Hematopoietic multipotent progenitor cell treated with erythropoietin and hydrocortisone succinate and interleukin-3 and kit ligand, for 6 days (in vitro differentiated cells): ENCODE data around the gene PLAC1.
A peak's percentile ranks its signal among the peaks of the same experiment; 100 is the strongest.

Experiments used
- DNase-seq: peaks from one replicate; pipeline ENCODE4 v3.0.0-alpha.2; 2015

PLAC1 gene

DNA sequence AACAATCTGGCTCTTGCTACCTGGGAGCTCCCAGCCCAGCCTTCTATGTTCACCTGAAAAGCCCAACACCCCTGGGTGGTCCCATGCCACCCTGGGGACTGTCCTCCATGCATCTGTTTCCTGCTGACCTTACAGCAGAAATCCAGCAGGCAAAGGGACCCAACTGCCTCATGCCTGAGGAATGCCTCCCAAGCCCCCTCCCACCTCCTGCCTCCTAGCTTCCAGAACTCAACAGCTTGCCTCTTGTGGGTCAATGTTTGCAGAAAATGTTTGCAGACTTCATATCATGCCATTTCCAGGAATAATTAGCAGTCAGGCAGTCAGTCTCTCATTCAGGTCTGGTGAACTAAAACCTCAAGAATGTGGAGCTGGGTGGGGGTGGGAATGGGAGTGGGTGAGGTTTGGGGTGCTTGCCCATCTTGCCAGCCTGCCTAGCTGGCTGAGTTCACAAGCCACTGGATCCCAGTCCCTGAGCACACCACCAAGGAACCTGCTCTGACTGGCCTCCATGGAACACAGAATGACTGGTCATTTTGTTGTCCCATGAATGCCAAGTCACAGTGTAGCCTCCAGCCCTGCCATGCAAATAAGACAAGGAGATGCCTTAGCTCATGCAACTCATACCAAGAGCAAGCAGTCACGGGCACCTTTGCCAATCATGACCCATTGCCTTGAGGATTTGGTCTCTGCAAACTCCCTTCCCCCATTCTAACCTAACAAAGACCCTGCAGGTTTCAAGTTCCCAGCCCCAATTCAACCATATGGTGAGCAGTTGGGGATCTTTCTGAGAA is 12.1 kb upstream of the PLAC1 start:
- no peak for DNase-seq

DNA sequence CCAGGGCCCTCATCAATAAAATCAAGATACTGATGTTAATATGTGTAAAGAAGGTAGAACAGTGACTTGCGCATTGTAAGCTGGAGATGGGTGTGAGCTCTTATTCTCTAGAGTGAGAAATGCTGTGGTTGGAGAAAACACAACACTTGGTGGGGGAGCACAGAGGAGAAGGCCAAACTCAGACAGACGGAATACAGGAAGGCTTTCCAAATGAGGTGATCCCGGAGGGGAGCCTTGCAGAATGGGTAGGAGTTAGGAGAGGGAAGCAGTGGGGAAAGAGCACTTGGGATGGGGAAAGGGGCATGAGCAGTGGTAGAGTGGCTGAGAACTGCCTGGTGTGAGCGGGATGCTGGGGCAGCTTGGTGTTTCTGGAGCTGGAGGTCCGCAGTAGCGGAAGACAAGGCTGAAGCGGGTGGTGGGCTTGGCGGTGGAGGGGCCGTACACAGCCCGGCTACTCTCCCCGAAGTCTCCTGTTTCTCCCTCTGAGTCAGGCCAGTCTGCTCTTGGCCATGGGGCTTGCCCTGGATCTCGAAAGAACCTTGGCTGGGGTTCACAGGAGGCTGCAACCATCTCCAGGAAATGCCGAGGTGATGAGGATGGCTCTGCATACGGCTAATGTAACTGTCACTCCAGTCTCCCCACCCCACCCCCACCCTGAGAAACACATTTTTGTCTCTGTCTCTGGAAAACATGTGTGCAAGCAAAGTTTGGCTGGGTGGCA is 11.3 kb upstream of the PLAC1 start:
- no peak for DNase-seq

DNA sequence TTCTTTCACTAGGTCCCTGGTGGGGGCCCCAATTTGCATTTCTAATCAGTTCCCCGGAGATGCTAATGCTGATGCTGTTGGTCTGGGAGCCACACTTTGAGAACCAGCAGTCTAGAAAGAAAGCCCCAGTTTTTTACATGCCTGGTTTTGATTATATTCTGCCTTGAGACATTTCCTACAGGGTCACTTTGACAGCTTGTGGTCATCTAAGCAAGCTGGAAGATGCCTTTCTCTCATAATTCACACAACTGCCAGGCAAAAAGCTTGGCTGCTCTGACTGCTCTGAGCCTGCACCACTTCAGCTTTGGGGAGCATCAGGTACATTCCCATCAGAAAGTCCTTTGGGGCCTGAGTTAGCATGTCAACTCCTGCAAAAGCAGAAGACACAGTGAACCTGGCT is 5.9 kb upstream of the PLAC1 start:
- DNase-seq, result no peak

DNA sequence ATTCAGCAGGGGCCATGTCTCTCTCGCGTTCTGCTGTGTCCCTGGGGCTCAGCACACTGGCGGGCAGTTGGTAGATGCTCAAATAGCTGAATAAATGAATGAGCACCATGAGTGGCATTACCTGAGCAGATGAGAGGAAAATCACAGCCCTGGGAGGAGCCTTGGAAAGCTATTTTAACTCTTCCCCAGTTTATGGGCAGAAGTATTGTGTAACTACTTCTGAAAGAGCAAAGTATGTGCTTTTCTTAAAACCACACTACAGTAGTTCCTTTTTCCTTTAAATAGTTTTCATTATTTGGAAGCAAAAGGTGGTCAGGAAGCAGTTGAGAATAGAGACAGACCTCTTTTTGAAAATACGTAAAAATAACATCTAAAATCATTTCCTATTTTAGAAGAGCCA is 3.0 kb upstream of the PLAC1 start:
- DNase-seq, result no peak

DNA sequence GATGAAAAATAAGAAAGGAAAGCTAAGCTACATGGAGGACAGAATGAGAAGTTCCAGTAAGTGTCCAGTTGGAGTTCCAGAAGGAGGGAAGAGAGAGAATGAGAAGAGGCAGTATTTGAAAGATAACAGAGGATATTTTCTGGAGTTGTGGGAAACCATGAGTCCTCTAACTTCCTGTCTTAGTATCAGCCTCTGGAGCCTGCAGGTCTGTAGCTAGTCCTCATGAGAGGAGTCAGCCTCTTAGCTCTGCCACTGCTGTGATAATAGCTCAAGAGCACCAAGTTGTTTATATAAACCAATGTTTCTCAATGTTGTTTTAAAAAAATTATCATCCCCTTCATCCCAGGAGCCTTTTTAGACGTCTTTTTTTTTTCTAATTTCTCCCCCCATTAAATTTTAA is 2.4 kb upstream of the PLAC1 start:
- no peak for DNase-seq

- no peak for DNase-seq
Measured at GRCh38 chrX:134659761-134660160, 1.5 kb upstream of the PLAC1 start.

DNA sequence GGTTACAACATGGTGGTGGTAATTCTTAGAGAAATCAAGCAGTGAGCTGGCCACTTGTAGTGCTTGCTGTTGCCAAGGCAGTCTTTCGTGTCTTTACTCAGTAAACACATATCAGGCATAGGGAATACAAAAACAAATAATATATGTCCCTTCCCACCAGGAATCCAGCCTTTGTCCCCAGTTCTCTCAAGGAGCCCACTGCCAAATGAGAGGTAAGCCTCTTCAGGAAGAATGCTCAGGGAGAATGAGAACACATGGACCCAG is 421 bp upstream of the PLAC1 start:
- no peak for DNase-seq

- DNase-seq, result no peak
Measured at GRCh38 chrX:134654398-134655012, 3.8 kb downstream of the PLAC1 start.

DNA sequence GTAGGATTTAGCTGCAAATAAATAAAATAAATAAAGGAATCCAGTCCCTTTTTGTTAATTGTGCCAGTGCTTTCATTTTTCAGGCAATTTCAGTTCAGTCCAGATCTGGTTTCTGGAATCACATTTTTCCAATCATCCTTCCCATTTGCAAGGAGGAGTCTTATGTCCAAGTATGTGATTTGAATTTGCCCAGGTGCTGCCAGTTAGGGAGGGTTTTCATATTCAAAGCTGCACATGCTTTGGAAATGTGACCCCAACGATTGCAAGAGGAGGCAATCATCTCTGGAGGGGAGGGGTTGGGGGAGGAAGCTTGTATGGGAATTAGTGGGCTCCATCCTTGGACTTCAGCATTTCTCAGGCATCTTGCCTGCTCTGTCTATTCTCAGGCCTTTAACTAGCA is 4.4 kb downstream of the PLAC1 start:
- DNase-seq, result no peak

- DNase-seq, result no peak
Measured at GRCh38 chrX:134650701-134651100, 7.6 kb downstream of the PLAC1 start.

DNA sequence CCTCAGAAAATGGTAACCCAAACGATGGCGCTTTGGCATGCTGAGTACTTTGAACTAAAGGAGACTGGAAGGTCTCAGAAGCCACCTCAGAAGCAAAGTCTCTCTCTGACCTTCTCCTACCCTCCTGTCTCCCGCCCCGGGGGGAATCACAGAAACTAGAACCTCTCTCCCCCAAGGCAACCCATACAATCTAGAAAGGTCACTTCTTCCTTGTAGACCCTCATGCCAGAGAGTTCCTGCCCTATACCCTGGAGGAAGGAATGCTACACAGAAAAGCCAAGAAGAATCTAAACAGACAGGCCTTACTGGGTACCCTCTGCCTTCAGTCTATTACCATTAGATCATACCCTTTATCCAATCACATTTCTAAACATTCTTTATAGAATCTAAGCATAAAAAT is 8.5 kb downstream of the PLAC1 start:
- DNase-seq, result no peak

DNA sequence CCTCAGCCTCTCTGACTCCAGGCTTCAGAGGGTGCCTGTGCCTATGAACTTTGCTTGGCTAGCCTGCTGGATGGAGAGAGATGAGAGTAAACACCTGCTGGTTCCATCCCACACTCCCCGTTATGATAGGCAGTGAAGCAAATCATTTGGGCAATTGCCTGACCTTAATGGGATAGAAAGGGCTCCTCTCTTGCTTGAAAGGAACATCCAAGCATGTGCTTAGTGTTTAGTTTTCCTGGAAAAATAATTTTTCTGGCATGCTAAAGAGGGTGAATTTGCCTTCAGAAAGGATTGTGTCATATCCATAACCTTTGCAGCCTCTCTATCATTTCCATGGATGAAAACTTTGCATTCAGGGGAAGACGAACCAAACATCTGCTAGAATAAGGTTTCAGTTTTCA is 10.8 kb downstream of the PLAC1 start:
- DNase-seq, result no peak

- no peak for DNase-seq
Measured at GRCh38 chrX:134646691-134647090, 11.6 kb downstream of the PLAC1 start.

GRCh38 chrX:134645936-134646543 is 12.2 kb downstream of the PLAC1 start:
- DNase-seq, result no peak

DNA sequence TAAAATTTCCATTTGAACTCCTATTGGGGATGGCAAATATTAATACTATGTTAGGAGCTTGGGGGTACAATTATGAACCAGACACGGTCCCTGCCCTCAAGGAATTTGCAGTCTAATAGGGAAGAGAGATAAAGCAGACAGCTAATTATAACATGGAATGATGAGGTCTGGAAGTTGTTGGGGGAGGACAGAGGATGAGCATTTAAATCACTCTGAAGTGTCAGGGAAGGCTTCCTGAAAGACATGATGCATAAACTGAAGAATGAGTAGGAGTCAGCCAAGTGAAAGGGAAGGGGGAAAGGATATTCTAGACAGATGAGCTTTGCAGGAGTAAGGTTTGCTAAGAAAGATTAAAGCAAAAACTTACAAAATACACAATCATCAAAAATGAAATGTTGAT is 15.9 kb downstream of the PLAC1 start:
- DNase-seq, result no peak

DNA sequence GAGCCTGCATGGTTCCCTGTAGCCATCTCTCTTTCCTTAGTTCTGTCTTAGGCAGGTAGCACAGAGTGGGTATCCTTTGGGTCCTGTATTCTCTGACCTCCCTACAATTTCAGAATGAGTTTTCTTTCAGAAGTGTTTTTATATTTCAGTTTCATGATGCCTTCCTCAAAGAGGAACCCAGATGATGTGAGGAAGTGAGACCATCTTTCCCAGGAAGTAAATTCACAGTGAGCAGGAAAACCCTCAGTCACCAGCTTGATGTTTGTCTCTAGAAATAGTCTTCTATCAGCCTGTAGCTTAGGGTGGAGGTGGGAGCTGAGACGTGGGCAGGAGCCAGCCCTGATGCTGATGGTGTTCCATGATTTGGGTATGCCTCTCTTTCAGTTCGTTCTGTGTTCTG is 16.9 kb downstream of the PLAC1 start:
- no peak for DNase-seq

- DNase-seq, result no peak
Measured at GRCh38 chrX:134640914-134641313, 17.4 kb downstream of the PLAC1 start.

DNA sequence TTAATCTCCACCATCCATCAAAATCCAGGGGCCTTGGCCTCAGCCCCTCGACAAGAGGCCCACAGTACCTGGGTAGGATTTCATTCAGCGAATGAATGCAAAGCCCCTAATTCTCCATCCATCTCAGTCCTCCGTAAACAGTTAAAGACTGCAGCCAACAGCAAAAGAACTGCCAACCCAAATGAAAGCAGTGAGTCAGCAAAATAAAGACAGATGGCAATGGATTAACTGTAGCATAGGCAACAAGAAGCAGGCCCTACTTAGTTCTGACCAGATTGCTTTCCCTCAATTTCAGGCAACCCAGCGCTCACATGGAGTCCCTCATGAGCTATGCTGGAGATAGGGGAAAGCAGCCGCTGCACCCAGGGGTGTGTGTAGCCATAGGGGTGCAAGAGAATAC is 21.4 kb downstream of the PLAC1 start:
- peak; percentile 21 for DNase-seq

DNA sequence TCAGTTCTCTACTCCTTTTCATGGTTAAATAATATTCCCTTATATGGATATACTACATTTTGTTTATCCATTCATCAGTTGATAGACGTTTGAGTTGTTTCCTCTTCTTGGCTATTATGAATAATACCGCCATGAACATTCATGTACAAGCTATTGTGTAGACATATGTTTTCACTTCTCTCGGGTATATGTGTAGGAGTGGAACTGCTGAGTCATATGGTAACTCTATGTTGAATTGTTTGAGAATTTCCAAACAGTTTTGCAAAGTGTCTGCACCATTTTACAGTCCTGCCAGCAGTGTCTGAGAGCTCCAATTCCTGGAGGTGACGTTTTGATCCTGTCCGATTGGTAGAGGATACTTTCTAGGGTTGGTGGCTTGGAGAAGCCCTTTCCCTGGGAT is 23.6 kb downstream of the PLAC1 start:
- no peak for DNase-seq

GRCh38 chrX:134633832-134634231 is 24.4 kb downstream of the PLAC1 start:
- DNase-seq, result no peak

GRCh38 chrX:134633394-134633793 is 24.9 kb downstream of the PLAC1 start:
- no peak for DNase-seq

DNA sequence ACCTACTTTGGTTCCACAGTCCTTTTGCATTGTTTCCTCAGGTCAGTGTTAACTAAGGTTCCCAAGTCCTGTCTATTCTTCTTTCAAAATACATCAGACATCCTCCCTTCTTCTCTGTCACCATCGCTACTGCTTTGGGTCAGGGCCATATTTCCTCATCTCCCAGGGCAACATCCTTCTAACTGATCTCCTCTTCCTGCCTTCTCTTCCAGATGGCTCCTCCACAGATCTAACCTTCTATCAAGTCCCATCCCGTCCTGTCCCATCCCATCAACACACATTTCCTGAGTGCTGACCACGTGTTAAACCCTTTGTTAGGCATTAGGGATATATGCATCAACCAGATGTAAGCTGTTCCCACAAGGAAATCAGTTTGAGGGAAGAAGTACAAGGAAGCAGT is 25.9 kb downstream of the PLAC1 start:
- no peak for DNase-seq

GRCh38 chrX:134631426-134632346 is 26.6 kb downstream of the PLAC1 start:
- DNase-seq, result no peak
